Measurements from ENCODE around the gene OR10J1.

DNA sequence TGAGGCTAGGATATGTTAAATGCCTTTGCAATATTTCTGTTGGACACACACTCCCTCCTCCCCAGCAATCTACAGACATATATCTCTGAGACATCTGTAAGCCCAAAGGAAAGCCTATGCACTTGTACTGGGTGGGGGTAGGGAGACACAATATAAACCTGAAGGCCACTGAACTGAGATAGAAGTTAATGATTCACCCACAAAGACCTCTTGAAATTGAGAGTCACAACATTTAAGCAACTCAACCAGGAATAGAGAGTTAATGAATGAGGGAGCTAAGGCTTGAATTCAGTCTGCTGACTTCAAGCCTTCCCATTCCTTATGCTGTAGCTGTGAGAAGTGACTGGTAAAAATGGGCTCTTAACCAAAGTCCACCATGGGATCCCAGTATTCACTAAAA, 5.0 kb downstream of the OR10J1 start:
- TF ChIP-seq EZH2 (IDR thresholded peaks at IDR 0.05; ENCODE audit: low read length): no peak
- TF ChIP-seq, protein P1, sequence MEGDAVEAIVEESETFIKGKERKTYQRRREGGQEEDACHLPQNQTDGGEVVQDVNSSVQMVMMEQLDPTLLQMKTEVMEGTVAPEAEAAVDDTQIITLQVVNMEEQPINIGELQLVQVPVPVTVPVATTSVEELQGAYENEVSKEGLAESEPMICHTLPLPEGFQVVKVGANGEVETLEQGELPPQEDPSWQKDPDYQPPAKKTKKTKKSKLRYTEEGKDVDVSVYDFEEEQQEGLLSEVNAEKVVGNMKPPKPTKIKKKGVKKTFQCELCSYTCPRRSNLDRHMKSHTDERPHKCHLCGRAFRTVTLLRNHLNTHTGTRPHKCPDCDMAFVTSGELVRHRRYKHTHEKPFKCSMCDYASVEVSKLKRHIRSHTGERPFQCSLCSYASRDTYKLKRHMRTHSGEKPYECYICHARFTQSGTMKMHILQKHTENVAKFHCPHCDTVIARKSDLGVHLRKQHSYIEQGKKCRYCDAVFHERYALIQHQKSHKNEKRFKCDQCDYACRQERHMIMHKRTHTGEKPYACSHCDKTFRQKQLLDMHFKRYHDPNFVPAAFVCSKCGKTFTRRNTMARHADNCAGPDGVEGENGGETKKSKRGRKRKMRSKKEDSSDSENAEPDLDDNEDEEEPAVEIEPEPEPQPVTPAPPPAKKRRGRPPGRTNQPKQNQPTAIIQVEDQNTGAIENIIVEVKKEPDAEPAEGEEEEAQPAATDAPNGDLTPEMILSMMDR (optimal IDR thresholded peaks at IDR 0.05 in 1 of 3, IDR thresholded peaks at IDR 0.05 in 1 of 3, conservative IDR thresholded peaks at IDR 0.05 in 1 of 3; ENCODE audit: extremely low read depth in 1 of 3, insufficient read depth in 2 of 3, low read length in 3 of 3): no peak

All from keratinocyte (primary cell).